SK-N-MC (cell line): ENCODE results near the gene NEDD4L.

Experiments used
- DNase-seq: peaks from one replicate; pipeline ENCODE4 v3.0.0-alpha.2; 2011; ENCODE audit warnings: low read depth, low spot score
- H3K27ac ChIP-seq: fragments of 200-600 bp; sonication (generic); 2 replicates; pipeline ENCODE4 v1.5.1; 2016; ENCODE audit warnings: mixed run types
- H3K36me3 ChIP-seq: fragments of 200-600 bp; sonication (generic); 2 replicates; pipeline ENCODE4 v1.6.1; 2017; ENCODE audit warnings: antibody characterized with exemption, low read length, mixed read lengths; ENCODE audit not compliant: insufficient read depth
- H3K4me3 ChIP-seq: fragments of 200-600 bp; sonication (generic); 2 replicates; pipeline ENCODE4 v1.5.1; 2016
- H3K9ac ChIP-seq: fragments of 200-600 bp; sonication (generic); 2 replicates; pipeline ENCODE4 v1.8.0; 2017; ENCODE audit warnings: mixed run types, mixed read lengths; ENCODE audit not compliant: insufficient read length
- H3K9me3 ChIP-seq: fragments of 200-600 bp; sonication (generic); 2 replicates; pipeline ENCODE4 v1.6.1; 2017; ENCODE audit warnings: low read depth, mild to moderate bottlenecking, antibody characterized with exemption, low read length, moderate library complexity, mixed read lengths
- EZH2 ChIP-seq: fragments of 200-600 bp; sonication (generic); IDR thresholded peaks from one replicate; pipeline ENCODE4 v1.6.1; 2017; ENCODE audit warnings: antibody characterized with exemption
- FOXP2 ChIP-seq: optimal IDR thresholded peaks from 2 replicates; pipeline ENCODE3; 2011; ENCODE audit warnings: mild to moderate bottlenecking, moderate library complexity; ENCODE audit not compliant: insufficient read depth; ENCODE audit errors: extremely low read length, control extremely low read depth
- POLR2AphosphoS5 ChIP-seq: IDR thresholded peaks from 2 replicates; pipeline ENCODE4 v1.6.1; 2012; ENCODE audit warnings: mild to moderate bottlenecking, low read depth, low read length, borderline replicate concordance

Gene NEDD4L

GRCh38 chr18:58310517-58310916 is 266.5 kb downstream of the NEDD4L start:
- no peak overlapping the region for H3K9ac ChIP-seq

DNA sequence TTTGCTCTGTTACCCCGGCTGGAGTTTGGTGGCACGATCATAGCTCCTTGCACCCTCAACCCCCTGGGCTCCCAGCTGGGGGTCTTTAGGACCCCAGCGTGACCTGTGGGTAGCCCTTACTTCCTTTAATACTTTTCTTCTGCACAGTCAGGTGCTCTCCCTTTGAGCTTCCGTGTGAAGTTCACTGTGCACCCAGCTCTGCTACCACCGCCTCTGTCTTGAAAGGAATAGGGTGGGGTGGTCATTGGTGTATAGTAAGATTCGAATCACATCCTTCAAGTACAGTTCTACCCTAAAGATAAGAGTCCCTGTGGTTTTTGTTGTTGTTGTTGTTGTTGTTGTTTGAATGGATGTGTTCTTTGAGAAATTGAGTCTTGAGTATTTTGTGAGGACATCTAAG is 267.4 kb downstream of the NEDD4L start:
- H3K36me3 ChIP-seq = no peaks in the 10 kb centered on the region
- no peak overlapping the region for H3K27ac ChIP-seq
- H3K9me3 ChIP-seq = no peaks in the 10 kb centered on the region
- DNase-seq = no peak
- H3K4me3 ChIP-seq = no peak overlapping the region
- TF ChIP-seq EZH2 = no peak
- no peak overlapping the region for H3K9ac ChIP-seq

More at GRCh38 chr18:58310517-58310916, 266.5 kb downstream of the NEDD4L start:
- DNase-seq = no peak
- Histone ChIP-seq H3K9me3 (no peaks in the 10 kb centered on the region), H3K27ac (no peak overlapping the region), H3K36me3 (no peaks in the 10 kb centered on the region), H3K4me3 (no peak overlapping the region)
- TF ChIP-seq EZH2 (no peak), FOXP2 (no peak), POLR2AphosphoS5 (no peak)

- H3K27ac ChIP-seq = no peak overlapping the region
- no peaks in the 10 kb centered on the region for H3K36me3 ChIP-seq
These were observed 269.5 kb downstream of the NEDD4L start for GRCh38 chr18:58313491-58314032.

GRCh38 chr18:58314284-58314683 is 270.3 kb downstream of the NEDD4L start:
- Histone ChIP-seq H3K27ac (no peak overlapping the region), H3K9me3 (no peaks in the 10 kb centered on the region), H3K36me3 (no peaks in the 10 kb centered on the region), H3K4me3 (no peak overlapping the region), H3K9ac (no peak overlapping the region)
- TF ChIP-seq FOXP2 (no peak), EZH2 (no peak), POLR2AphosphoS5 (no peak)
- DNase-seq = no peak

More at GRCh38 chr18:58313491-58314032, 269.5 kb downstream of the NEDD4L start:
- DNase-seq = no peak
- Histone ChIP-seq H3K9ac (no peak overlapping the region), H3K4me3 (no peak overlapping the region), H3K9me3 (no peaks in the 10 kb centered on the region)
- no peak for TF ChIP-seq EZH2
- TF ChIP-seq FOXP2 = no peak
- TF ChIP-seq POLR2AphosphoS5 = no peak

DNA sequence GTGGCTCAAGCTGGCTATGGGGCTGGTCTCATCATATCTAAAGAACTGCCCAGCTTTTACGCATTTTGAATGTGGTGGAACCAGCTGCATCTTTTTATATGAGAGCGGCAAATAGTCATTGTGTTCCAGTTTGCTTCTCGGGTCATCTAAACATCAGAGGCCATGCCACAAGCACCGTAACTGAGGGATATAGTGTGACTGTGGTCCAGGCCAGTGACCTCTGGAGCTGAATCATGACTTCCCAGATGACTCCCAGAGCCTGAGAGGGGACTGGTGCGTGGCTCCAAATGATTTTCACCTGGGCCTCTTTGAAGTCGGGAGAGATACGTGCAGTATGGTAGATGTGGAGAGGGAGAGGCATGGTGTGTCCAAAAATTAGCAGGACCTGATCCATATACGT is 271.0 kb downstream of the NEDD4L start:
- no peak overlapping the region for H3K9ac ChIP-seq
- no peaks in the 10 kb centered on the region for H3K36me3 ChIP-seq
- DNase-seq = no peak
- TF ChIP-seq EZH2 = no peak
- no peak overlapping the region for H3K4me3 ChIP-seq
- H3K27ac ChIP-seq = no peak overlapping the region
- no peaks in the 10 kb centered on the region for H3K9me3 ChIP-seq

DNA sequence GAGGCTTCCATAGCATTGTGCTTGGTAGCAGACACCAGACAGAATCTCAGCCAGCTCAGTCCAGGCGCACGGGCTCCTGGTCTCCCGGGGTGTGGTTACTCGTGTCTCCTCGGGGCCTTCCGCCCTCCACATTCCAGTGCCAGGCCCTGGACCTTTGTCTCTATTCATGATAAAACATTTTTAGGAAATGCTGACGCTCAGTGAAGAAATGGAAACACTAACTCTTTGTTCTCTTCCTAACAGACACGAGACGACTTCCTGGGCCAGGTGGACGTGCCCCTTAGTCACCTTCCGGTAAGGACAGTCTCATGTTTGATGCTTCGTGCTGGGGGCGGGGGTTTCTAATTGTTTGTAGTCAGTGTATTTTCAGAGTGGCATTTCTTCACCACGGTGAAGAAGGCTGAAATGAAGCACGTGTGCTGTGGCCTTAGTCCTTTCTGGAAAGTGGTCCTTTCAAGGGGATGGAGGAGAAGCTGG is 271.8 kb downstream of the NEDD4L start:
- Histone ChIP-seq H3K4me3 (no peak overlapping the region), H3K9me3 (no peaks in the 10 kb centered on the region), H3K36me3 (no peaks in the 10 kb centered on the region), H3K9ac (no peak overlapping the region), H3K27ac (no peak overlapping the region)
- DNase-seq = no peak
- TF ChIP-seq POLR2AphosphoS5 = no peak
- no peak for TF ChIP-seq FOXP2
- TF ChIP-seq EZH2 = no peak

GRCh38 chr18:58316396-58317342 is 272.6 kb downstream of the NEDD4L start:
- no peak overlapping the region for H3K27ac ChIP-seq
- H3K9me3 ChIP-seq = no peaks in the 10 kb centered on the region
- TF ChIP-seq EZH2 = no peak
- no peak for TF ChIP-seq POLR2AphosphoS5
- TF ChIP-seq FOXP2 = no peak
- H3K36me3 ChIP-seq = no peaks in the 10 kb centered on the region
- H3K9ac ChIP-seq = no peak overlapping the region
- H3K4me3 ChIP-seq = no peak overlapping the region
- DNase-seq = no peak

DNA sequence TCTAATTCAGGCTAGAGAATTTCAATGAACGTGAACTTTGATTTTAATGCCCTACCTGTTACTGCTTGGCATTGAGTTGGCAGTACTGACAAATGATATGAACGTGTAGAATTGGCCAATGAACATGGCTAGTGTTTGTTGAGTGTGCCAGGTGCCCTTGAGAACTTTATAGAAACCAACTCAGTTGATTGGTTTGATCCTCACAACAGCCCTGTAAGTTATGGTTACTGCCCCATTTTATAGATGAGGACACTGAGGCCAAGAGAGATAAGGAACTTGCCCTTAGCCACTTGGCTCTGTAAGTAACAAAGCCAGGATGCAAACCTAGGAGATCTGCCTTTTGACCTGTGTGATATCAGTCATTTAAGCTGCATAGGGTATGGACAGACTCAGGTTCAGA is 275.7 kb downstream of the NEDD4L start:
- no peak overlapping the region for H3K9ac ChIP-seq
- H3K27ac ChIP-seq = no peak overlapping the region
- TF ChIP-seq POLR2AphosphoS5 = no peak
- TF ChIP-seq EZH2 = no peak
- TF ChIP-seq FOXP2 = no peak
- DNase-seq = no peak
- no peaks in the 10 kb centered on the region for H3K36me3 ChIP-seq
- no peak overlapping the region for H3K4me3 ChIP-seq
- no peaks in the 10 kb centered on the region for H3K9me3 ChIP-seq
